Panc1 (cell line): Measurements from ENCODE around the gene ADARB2.
"Not testable (repeated sequence)": the region's sequence is repeated elsewhere in the genome, so short reads cannot be mapped to it uniquely, and the experiment has no call there.

Source experiments
- CTCF ChIP-seq: fragments of 450-650 bp; IDR thresholded peaks from 2 replicates; pipeline ENCODE4 v1.5.1; 2017; ENCODE audit warnings: mild to moderate bottlenecking
- POLR2AphosphoS5 ChIP-seq: IDR thresholded peaks from 2 replicates; pipeline ENCODE4 v1.6.1; 2012; ENCODE audit warnings: mild to moderate bottlenecking, low read depth, low read length, moderate library complexity
- TF ChIP-seq, protein P1 (sequence below), 2 experiments: IDR thresholded peaks; 2 replicates each; pipeline ENCODE4 v1.6.1; 2011 to 2012; ENCODE audit warnings: low read depth in 2 of 2, control low read depth in 1 of 2, low read length in 1 of 2, mild to moderate bottlenecking in 1 of 2, moderate library complexity in 1 of 2; ENCODE audit not compliant: insufficient read depth in 1 of 2

DNA sequence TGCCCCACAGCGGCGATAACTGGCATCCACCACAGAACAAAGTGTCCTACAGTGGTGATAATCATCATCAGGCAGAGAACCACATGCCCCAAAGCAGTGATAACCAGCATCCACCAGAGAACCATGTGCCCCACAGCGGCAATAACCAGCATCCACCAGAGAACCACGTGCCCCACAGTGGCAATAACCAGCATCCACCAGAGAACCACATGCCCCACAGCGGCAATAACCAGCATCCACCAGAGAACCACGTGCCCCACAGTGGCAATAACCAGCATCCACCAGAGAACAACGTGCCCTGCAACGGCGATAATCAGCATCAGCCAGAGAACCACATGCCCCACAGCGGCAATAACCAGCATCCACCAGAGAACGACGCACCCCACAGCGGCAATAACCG is 396.3 kb downstream of the ADARB2 start:
- not testable (repeated sequence) for TF ChIP-seq CTCF, POLR2AphosphoS5
- TF ChIP-seq, protein P1, sequence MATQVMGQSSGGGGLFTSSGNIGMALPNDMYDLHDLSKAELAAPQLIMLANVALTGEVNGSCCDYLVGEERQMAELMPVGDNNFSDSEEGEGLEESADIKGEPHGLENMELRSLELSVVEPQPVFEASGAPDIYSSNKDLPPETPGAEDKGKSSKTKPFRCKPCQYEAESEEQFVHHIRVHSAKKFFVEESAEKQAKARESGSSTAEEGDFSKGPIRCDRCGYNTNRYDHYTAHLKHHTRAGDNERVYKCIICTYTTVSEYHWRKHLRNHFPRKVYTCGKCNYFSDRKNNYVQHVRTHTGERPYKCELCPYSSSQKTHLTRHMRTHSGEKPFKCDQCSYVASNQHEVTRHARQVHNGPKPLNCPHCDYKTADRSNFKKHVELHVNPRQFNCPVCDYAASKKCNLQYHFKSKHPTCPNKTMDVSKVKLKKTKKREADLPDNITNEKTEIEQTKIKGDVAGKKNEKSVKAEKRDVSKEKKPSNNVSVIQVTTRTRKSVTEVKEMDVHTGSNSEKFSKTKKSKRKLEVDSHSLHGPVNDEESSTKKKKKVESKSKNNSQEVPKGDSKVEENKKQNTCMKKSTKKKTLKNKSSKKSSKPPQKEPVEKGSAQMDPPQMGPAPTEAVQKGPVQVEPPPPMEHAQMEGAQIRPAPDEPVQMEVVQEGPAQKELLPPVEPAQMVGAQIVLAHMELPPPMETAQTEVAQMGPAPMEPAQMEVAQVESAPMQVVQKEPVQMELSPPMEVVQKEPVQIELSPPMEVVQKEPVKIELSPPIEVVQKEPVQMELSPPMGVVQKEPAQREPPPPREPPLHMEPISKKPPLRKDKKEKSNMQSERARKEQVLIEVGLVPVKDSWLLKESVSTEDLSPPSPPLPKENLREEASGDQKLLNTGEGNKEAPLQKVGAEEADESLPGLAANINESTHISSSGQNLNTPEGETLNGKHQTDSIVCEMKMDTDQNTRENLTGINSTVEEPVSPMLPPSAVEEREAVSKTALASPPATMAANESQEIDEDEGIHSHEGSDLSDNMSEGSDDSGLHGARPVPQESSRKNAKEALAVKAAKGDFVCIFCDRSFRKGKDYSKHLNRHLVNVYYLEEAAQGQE (IDR thresholded peaks at IDR 0.05; ENCODE audit: insufficient read depth in 1 of 2, low read depth in 2 of 2, low read length in 1 of 2): not testable (repeated sequence)
